ENCODE measurements around the gene MPP1. TPM values are rescaled to one million over a fixed set of nuclear protein-coding genes. Genes with fewer than 3 reads are reported as not detected.

The MPP1 gene
- total and polyA plus RNA-seq, 11 donors: 17.7 to 73.2 (median 38.2) TPM

- Histone ChIP-seq H3K27me3 (peaks cover 0 to 5% (median 0%) of the 10 kb centered on the region in 9 donors), H3K9me3 (peaks cover 0 to 12% (median 0%) of the 10 kb centered on the region in 12 donors), H3K36me3 (no peaks in the 10 kb centered on the region), H3K27ac (peak overlapping the region in 10 of 12 donors; percentile 26 to 94 (median 92)), H3K4me3 (peak overlapping the region in 10 of 12 donors; percentile 49 to 81 (median 69)), H3K4me1 (peaks cover 0 to 29% (median 10%) of the 10 kb centered on the region in 12 donors)
- intact Hi-C loops (cut with DNase I): loop anchor here in 6 of 10 donors (2.0 to 10.0 kb wide), 4 partner anchors 32 to 54 kb away; no protein-coding TSS in a partner anchor
- DNase-seq (peak; percentile 37 to 49 (median 43)), ATAC-seq (peak; percentile 57 to 71 (median 62))
- 12 to 21% (median 18%) methylated on average over 11 of the region's 11 CpGs for WGBS, 4 donors
- TF ChIP-seq CTCF (IDR thresholded peaks at IDR 0.05) (peak; percentile 58 to 88 (median 72)), POLR2A (IDR thresholded peaks at IDR 0.05) (no peak)
Measured at GRCh38 chrX:154748712-154749339, 56.5 kb downstream of the MPP1 start.

- Histone ChIP-seq H3K27me3 (no peaks in the 10 kb centered on the region), H3K4me3 (no peak overlapping the region), H3K9me3 (peaks cover 0 to 12% (median 0%) of the 10 kb centered on the region in 12 donors), H3K27ac (peak overlapping the region in 1 of 12 donors; percentile 3), H3K36me3 (no peaks in the 10 kb centered on the region), H3K4me1 (peaks cover under 1 to 31% (median 13%) of the 10 kb centered on the region in 12 donors)
- intact Hi-C loops (cut with DNase I): loop anchor here in 4 of 10 donors (10.0 kb wide), 1 partner anchor 48 kb away; no protein-coding TSS in a partner anchor
- TF ChIP-seq POLR2A (IDR thresholded peaks at IDR 0.05) (no peak), CTCF (IDR thresholded peaks at IDR 0.05) (no peak)
- no peak for ATAC-seq
- DNase-seq: no peak
Measured at GRCh38 chrX:154742613-154743012, 62.7 kb downstream of the MPP1 start.

GRCh38 chrX:154739952-154740465, 65.3 kb downstream of the MPP1 start:
- no peak for DNase-seq
- H3K9me3 ChIP-seq: peaks cover 0 to 3% (median 0%) of the 10 kb centered on the region in 12 donors
- intact Hi-C loops (cut with DNase I): loop anchor here in 4 of 10 donors (10.0 kb wide), 1 partner anchor 45 kb away; no protein-coding TSS in a partner anchor
- peak overlapping the region in 1 of 12 donors; percentile 21 for H3K27ac ChIP-seq
- no peaks in the 10 kb centered on the region for H3K36me3 ChIP-seq
- TF ChIP-seq CTCF (IDR thresholded peaks at IDR 0.05) (no peak), POLR2A (IDR thresholded peaks at IDR 0.05) (no peak)
- no peak for ATAC-seq
- no peak overlapping the region for H3K4me3 ChIP-seq
- 67 to 69% (median 68%) methylated on average over 2 of the region's 2 CpGs for WGBS, 4 donors
- peaks cover 4 to 57% (median 38%) of the 10 kb centered on the region in 12 donors for H3K4me1 ChIP-seq
- no peaks in the 10 kb centered on the region for H3K27me3 ChIP-seq

GRCh38 chrX:154738011-154738738, 67.1 kb downstream of the MPP1 start:
- WGBS, 4 donors: 8 to 33% (median 22%) methylated on average over 8 of the region's 8 CpGs
- TF ChIP-seq CTCF (IDR thresholded peaks at IDR 0.05) (no peak), POLR2A (IDR thresholded peaks at IDR 0.05) (no peak)
- Histone ChIP-seq H3K4me1 (peaks cover 4 to 75% (median 55%) of the 10 kb centered on the region in 12 donors), H3K36me3 (no peaks in the 10 kb centered on the region), H3K27ac (peak overlapping the region; percentile 61 to 92 (median 79)), H3K4me3 (no peak overlapping the region), H3K9me3 (no peaks in the 10 kb centered on the region), H3K27me3 (no peaks in the 10 kb centered on the region)
- intact Hi-C loops (cut with DNase I): no loop called here
- ATAC-seq (peak; percentile 62 to 79 (median 70)), DNase-seq (peak in 4 of 5 donors; percentile 61 to 83 (median 67))
